Upper lobe of left lung (tissue), 4 donors: ENCODE results near the gene LRRC17.

Source experiments
- CTCF ChIP-seq, 6 experiments: fragments of 450-650 bp in 4 of 6; fragments of 200-600 bp in 2 of 6; sonication (generic) in 2 of 6; IDR thresholded peaks; one replicate each; pipeline ENCODE4 v1.5.1; 2016 to 2019; ENCODE audit warnings: antibody characterized with exemption in 6 of 6
- EP300 ChIP-seq, 4 donors: sonication (generic); formaldehyde crosslinking; IDR thresholded peaks; one replicate each; pipeline ENCODE4 v1.5.1; 2017; ENCODE audit warnings: antibody characterized with exemption in 4 of 4, control low read depth in 2 of 4
- POLR2A ChIP-seq, 4 donors: fragments of 450-650 bp; IDR thresholded peaks; one replicate each; pipeline ENCODE4 v1.5.1; 2016 to 2017; ENCODE audit warnings: antibody characterized with exemption in 4 of 4, mild to moderate bottlenecking in 2 of 4
- POLR2AphosphoS5 ChIP-seq, 2 donors: sonication (generic); formaldehyde crosslinking; IDR thresholded peaks; one replicate each; pipeline ENCODE4 v1.5.1; 2017; ENCODE audit warnings: antibody characterized with exemption in 2 of 2

GRCh38 chr7:102935450-102936115, 22.8 kb downstream of the LRRC17 start:
- TF ChIP-seq CTCF (IDR thresholded peaks at IDR 0.05) (no peak), POLR2A (IDR thresholded peaks at IDR 0.05) (no peak), POLR2AphosphoS5 (IDR thresholded peaks at IDR 0.05) (no peak), EP300 (IDR thresholded peaks at IDR 0.05) (no peak)
